Left forelimb (tissue), 1 donor: Measurements from ENCODE around the gene PRKAG2.
"Not testable (repeated sequence)": the region's sequence is repeated elsewhere in the genome, so short reads cannot be mapped to it uniquely, and the experiment has no call there.

Experiments
- DNase-seq: peaks from one replicate; pipeline ENCODE4 v3.0.0-alpha.2; 2018; ENCODE audit warnings: low spot score

The PRKAG2 gene

DNA sequence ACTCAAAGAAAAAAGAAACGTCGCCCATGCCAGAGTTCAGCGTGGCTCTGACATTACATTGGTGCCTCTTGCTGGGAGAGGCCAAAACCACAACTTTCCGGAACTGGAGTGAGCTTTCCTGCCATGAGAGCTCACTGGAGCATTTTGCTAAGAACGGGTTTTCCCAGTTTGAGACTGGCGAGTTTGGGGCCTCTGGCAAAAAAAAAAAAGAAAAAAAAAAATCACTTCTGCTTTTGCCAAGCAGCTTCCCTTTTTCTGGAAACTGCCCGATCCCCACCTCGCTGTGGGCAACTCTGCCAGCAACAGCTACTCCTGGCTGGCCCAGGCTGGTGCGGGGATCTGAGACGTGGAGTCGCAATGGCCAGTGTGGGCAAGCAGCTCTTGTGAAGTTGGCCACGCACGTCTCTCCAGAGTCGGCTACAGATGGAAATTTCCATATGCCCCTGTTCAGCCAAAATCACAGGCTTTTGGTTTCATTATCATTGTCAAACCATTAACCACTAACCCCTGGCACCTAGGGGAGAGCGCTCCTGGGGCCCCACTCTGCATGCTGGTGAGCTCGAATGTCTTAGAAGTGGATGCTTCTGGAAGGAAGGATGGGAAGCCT, 25.7 kb downstream of the PRKAG2 start:
- no peak for DNase-seq

DNA sequence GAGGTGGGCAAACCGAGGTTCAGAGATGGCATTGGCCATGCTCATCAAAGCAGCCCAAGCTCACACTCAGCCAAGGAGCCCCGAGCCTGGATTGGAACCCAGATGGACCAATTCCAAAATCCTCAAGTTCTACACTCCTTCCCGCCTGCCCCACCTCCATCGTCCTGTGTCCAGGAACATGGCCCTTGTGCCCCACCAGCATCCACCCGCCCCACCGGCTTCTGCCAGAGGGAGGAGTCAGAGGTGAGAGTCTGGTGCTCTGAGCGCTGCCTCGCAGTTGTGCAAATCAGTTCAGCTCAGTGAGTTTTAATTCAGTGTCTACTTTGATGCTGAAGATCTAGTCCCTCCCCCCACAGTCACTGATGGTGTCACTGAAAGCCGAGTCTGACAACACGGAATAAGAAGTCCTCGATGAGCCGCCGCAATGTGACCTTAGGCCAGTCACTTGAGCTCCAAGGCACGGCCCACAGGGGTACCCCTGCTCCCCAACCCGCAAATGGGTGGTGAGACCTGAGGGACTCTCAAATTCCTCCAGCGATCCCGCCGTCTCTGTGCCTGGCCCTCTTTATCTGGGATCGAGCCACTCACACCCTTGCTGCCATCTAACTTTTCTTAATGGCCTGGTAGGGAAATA, 26.3 kb downstream of the PRKAG2 start:
- no peak for DNase-seq

DNA sequence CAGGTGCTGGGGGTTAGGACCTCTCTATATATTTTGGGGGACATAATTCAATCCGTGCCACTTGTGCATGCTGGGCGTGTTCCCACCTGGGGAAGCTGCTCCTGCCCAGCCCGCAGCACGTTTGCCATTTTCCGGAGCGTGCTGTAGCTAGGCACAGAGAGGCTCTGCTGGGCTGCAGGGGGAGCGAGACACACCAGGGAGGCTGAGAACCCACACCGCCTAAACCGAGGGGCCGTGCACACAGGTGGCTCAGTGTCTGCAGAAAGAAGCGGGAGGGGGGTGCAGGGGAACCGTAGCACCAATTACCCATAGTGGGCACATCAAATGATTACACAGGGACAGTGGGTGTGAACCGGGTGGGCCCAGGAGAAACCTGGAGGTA, 27.0 kb downstream of the PRKAG2 start:
- DNase-seq: no peak

DNA sequence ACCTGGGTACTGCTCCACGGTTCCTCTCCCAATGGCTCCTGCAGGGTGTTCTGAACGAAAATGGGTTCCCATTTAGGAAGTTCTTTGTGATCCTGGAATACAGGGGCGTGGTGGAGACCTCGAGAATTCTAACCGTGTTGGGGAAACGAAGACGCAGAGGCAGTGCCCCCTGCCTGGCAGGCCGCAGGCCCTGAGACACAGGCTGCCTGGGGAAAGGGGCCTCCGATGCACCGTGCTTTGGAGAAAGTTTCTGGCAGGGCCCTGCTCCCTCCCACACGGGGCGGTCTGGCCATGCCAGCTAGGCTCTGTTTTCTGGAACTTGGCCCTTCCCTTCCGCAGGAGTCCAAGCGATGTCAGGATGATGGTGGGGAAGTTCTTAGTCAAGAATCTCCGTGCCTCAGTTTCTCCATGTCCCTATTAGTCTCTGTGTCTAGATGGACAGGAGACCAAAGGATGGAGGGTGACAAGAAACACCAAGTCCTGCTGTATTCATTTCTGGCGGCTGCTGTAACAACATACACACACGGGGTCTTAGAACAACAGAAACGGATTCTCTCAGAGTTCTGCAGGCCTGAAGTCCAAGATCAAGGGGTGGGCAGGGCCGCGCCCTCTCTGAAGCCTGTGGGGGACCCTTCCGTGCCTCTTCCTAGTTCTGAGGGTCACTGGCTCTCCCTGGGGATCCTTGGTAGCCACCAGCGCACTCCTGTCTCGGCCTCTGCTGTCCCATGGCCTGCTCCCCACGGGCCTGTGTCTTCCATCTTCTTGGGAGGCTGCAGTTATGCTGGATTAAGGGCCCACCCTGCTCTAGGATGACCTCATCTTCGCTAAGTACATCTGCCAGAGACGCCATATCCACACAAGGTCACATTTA, 27.7 kb downstream of the PRKAG2 start:
- DNase-seq: no peak

DNA sequence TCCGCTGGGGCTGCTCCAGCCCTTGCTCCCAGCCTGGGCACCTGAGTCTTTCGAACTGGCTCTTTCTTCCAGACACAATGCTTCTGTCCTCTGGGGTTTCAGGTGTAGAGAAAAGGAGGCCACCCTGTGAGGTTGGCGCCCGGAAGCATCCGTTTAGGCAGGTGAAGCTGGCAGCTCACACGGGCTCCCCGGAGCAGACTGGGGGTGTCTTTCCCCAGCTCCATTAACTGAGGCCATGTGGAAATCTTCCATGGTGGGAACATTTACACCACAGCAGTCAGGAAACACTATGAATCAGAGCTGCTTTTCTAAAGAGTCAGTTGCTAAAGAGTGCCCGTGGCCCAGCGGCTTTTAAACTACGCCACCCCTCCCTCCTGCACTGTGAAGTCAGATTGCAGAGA, 29.2 kb downstream of the PRKAG2 start:
- DNase-seq: no peak

DNA sequence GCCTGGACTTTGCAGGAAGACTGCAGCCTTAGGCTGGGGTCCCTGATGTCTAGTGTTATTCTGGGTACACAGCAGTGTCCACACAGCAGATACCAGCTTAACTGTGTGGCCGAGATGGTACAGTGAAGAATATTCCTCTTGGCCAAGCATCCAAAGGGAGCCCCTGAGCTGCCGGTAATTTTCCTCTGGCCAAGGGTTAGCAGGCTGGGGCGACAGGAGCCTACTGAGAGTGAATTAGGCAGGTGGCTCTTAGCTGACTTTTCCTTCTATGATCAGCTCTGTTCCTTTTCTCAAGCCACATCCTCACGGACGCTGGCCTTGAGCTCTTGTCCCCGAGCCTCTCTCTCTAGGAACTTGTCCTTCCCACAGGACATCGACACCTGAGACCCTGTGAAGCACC, 29.8 kb downstream of the PRKAG2 start:
- no peak for DNase-seq

DNA sequence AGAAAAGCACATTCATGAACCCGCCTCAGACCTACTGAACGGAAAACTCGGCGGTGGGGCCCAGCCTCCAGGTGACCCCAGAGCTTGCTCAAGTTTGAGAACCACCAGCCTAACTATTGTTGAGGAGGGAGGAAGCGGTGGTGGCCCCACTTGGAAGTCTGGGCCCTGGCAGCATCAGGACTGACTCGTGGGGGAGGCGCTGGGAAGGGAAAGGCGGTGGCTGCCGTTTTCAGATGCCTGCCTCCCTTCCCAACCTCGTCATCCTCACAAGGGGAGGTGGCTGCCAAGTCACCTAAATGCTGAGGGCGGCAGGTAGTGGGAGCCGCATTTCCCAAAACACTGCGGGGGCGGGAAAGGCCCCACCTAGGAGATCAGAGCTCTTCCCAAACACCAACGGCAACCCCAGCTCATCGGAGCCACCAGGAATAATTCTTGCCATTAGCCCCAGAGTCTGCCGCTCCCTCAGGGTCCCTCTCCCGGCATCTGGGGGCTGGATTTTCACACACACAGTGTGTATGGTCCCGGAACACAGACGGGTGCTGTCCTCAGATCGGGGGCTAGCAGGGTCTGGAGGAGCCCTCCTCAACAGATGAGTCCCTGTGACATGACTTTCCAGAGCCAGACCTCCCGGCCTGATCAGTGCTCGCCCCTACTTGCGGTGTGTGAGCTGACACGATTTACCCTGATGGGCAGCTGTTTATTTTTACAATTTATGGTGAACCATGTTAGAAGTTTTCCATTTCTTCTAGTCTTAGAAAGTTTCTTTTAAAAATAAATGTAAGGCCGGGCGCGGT, 31.3 kb downstream of the PRKAG2 start:
- DNase-seq: no peak

DNA sequence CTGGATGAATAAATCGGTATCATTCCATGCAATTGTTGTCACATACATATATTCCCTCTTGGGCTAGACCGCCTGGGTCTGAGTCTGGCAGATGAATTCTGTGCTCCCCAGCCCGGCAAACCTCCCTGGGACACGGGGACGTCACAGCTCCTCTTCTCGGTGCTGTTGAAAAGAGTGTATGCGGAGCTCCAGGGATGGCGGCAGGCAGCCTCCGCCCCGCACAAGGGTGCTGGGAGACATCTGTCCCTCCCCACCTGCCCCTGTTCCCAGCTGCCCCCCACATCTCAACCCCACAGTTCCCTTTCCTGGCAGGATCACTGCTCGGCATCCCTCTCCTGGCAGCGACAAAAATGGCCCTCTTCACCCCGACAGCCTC, 32.1 kb downstream of the PRKAG2 start:
- DNase-seq: no peak

DNA sequence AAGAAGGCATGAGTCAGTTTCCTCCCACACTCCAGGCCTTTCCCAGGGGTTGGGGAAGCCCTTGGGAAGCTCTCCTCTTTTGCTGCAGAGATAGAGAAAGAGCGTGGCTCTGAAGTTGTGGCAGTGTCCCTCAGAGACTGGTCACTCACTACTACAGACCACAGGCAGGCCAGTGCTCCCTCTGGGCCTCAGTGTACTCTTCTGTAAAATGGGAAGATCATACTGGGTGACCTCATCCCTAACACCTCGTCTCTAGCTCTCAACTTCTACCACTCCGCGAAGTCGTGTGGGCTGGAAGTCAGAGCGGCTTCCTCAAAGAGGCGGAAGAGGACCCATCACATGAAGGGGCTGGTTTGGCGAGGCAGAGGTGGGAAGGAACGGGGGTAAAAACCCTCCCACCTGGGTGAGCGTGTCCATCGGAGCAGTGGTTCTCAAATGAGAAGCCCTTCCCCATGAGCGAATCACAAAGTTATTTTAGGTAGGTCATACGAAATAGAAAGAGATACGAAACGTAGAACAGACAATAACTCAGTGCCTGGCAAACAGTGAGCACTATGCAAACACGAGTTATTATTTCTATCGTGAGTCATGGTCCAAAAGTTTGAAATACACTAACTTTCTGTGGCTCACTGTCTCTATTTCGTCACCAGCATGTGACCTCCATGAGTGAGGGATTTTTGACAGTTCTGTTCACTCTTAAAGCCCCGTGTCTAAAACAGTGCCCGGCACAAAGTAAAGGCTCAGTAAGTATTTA, 32.7 kb downstream of the PRKAG2 start:
- no peak for DNase-seq

DNA sequence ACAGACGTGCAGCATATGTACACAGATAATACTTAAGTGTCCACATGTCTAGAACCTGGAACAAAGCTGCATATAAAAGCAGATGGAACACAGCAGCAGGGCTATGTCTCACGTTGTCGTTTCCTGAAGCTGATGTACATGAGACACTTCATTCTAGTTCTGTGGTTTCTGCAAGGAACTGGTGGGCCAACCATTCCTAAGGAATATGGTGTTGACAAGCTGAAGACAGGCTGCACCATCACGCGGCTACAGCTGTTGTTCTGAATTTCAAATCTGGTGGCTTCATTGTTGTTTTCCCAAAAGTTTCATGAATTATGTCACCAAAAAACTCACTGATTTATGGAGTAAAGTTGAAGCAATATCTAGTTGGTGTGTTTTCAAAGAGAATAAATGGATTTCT, 33.7 kb downstream of the PRKAG2 start:
- no peak for DNase-seq

DNA sequence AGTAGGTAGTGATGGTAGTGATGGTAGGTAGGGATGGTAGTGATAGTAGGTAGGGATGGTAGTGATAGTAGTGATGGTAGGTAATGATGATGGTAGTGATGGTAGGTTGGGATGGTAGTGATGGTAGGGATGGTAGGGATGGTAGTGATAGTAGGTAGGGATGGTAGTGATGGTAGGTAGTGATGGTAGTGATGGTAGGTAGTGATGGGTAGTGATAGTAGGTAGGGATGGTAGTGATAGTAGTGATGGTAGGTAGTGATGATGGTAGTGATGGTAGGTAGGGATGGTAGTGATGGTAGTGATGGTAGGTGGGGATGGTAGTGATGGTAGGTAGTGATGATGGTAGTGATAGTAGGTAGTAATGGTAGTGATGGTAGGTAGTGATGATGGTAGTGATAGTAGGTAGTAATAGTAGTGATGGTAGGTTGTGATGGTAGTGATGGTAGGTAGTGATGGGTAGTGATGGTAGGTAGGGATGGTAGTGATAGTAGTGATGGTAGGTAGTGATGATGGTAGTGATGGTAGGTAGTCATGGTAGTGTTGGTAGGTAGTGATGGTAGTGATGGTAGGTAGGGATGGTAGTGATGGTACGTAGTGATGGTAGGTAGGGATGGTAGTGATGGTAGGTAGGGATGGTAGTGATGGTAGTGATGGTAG, 35.4 kb downstream of the PRKAG2 start:
- DNase-seq: not testable (repeated sequence)

DNA sequence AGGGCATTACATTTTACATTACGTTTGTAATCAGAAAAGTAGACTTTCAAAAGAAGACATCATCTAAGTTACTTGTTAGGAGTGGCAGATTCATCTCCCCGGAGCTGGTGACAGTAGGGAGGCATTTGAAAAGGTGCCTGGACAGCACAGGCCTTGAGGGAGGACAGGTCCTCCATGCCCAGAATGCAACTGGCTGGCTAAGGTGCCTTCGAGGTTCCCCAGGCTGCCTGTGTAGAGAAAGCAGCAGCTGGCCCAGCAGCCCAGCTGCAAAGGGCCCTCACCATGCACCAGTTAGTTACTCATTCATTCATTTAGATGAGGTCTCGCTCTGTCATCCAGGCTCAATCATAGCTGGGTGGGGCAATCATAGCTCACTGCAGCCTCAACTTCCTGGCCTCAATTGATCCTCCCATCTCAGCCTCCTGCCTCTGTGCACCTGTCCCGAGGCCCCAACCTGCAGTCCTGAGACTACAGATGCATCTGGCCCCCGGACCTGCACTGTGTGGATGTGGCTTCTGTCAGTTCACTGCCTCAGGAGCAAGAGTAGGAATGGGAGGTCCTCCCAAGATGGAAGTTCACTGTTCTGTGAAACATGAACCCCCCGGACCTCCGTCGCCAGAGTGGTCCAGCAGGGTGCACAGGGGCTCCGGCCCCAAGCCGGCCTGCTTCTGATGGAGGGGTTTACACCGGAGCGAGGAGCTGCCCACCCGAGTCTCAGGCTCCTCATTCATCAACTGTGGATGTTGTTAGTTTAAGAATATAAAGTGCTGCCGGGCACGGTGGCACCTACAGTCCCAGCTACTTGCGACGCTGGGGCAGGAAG, 36.6 kb downstream of the PRKAG2 start:
- no peak for DNase-seq

DNA sequence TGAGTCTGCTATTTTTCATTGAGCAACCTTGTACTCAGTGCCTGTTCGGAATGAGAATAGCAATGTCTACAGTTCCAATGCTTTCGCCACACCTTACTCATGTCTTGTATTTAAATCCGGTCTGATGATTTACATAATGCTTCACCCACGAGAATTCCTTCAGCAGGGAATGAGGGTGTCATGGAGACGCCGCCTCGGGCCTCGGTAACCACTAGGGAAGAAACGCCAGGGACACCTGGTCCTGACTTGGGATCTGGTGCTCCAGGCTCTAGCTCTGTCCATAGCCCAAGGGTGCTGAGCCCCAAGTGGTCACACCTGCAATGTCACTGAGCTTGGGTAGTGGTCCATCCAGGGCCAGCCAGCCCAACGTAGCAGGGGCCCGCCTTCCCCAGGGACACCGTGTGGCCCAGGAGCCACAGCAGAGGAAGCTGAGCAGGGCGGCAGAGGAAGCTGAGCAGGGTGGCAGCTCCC, 37.4 kb downstream of the PRKAG2 start:
- no peak for DNase-seq

DNA sequence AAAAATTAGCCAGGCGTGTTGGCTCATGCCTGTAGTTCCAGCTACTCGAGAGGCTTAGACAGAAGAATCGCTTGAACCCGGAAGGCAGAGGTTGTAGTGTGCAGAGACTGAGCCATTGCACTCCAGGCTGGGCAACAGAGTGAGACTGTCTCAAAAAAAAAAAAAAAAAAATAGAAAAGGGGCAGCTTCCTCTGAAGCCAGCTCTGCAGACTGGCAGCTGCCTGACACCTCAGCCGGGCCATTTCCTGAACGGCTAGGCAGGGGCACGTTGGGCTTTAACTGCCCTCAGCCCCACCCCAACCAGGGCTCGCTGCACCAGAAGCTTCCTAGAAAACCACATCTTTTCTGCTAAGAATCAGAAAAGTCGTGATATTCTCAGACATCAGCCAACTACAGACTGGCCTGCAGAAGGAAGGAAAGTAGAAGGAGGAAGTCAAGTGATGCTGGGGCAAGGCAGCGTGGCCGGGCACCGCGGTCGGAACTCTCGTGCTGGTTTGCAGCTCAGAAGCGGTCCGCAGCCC, 38.0 kb downstream of the PRKAG2 start:
- no peak for DNase-seq

DNA sequence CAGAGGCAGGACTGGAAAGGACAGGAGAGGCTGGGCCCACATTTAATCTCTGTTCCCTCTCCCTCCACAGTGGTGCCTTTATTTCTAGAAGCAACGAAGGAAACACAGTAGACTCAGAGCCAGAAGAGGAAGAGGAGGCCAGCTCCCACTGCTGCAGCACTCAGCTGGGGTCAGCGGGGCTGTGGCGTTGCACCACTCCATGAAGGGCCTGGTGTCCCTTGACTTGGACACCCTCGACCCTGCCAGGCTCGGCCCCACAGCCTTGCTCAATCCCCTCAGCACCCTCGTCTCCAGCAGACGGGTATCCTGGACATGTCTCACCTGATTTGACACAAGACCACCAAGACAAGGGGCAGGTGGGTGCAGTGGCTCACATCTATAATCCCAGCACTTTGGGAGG, 38.8 kb downstream of the PRKAG2 start:
- no peak for DNase-seq

DNA sequence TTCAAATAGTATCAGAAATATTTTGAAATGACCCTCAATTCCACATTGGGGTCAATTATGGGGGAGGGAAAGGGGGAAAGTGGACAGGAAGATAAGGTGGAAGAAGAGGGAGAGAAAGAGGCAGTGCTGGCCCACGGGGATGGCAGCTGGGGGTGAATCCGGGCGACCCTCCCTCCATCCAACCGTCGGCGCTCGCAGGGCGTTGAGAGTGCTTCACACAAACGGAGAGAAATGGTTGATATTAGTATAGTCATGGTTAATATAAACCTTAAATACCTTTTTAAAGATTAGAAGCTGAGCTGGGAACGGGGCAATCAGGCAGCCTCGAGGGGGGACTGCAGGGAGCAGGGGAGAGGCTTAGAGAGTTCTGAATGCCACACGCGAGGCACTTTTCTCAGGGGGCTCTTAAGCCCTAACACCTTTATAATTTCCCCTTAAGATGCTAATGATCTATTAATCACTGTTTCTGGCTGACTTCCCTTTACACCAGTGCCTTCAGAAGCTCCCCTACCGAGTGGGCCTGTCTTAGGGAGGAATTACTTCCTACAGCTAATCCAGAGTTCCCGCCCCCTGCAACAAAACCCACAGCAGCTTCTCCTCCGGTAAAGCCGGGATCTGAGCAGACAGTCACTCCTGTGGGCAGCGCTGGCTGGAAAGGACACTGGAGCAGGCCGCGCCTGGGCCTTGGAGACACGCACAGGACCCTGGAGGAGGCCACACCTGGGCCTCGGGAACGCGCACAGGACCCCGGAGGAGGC, 39.5 kb downstream of the PRKAG2 start:
- DNase-seq: no peak

DNA sequence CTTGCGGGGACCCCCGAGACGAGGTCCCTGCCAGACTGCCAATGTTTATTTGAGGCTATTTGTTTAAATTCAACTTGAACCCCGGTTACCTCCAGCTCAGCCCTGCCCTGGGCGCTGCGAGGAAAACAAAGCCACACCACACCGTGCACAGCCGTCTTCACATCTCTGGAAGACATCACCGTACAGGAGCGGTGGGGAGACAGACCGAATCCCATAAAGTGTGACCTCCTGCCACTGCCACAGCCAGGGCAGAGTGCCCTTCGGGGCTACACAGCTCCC, 40.0 kb downstream of the PRKAG2 start:
- DNase-seq: no peak

DNA sequence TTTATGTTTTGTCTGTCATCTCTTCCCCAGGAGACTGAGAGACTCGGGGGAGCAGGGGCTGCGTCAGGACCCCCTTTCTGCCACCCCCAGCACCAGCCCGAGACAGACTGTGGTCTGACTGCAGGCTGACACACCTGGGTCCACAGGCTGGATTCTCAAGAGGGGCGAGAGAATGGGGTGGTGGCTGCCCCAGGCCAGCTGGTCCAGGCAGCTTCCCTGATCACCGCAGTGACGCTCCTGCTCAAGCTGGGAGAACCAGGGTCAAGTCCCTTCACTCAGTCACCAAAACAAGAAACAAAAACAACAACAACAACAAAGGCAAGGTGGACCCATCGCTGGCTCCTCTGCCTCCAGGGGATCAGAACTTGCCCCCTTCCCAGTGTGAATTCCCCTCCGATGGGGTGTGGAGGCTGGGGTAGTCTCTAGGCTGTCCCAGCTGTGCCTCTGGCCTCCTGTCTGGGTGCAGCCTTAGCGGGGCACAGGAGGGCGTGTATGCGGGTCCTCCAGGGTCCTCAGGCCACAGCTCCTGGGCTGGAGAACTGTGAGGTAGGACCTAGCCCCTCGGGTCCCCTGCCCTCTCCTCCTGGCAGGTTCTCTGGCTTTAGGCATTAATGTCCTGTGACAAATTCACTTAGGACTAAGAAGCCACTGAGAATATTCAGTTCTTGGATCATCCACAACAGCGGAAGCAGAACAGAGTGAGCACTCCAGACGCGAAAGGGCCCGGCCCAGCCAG, 40.6 kb downstream of the PRKAG2 start:
- no peak for DNase-seq

DNA sequence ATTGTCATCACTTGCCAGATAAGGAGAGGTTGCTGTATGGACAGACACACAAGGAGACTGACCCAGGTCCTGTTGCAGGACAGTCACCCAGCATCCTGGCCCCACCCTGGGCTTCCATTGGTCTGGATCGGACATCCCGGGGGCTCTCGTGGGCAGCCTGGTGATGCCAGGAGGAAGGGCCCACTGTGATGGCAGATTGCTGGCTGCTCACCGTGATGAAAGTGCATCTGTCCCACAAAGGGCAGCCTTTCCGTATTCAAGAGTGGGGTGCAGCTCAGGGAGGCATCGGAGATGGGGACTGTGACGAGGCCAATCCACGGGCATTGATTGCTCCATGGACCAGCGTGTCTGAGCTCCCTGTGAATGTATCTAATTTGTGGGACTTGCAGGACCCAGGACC, 41.3 kb downstream of the PRKAG2 start:
- DNase-seq: no peak
